OCI-LY3 (cell line): ENCODE data around the gene KHSRP.
A peak's percentile ranks its signal among the peaks of the same experiment; 100 is the strongest.

Experiments used
- H2AFZ ChIP-seq: fragments of 200-600, 300-600 bp; shearing (Covaris generic); 2 replicates; pipeline ENCODE4 v1.6.0; 2014; ENCODE audit warnings: antibody characterized with exemption, low read depth, low read length
- H3K27ac ChIP-seq: fragments of 200-600, 300-600 bp; sonication (generic); 2 replicates; pipeline ENCODE4 v1.5.1; 2014; ENCODE audit warnings: mild to moderate bottlenecking, low read length, moderate library complexity, mixed read lengths
- H3K27me3 ChIP-seq: fragments of 200-600, 300-600 bp; sonication (generic); 2 replicates; pipeline ENCODE4 v1.6.1; 2014; ENCODE audit warnings: low read depth, low read length, mixed read lengths
- H3K36me3 ChIP-seq: fragments of 200-600, 300-600 bp; sonication (generic); replicated peaks from 2 replicates; pipeline ENCODE3; 2014; ENCODE audit warnings: low read depth, low read length, mixed read lengths
- H3K4me1 ChIP-seq: fragments of 300-600, 200-600 bp; sonication (generic); 2 replicates; pipeline ENCODE4 v1.6.1; 2014; ENCODE audit warnings: low read length, mixed read lengths
- H3K4me2 ChIP-seq: fragments of 200-600, 300-600 bp; sonication (generic); 2 replicates; pipeline ENCODE4 v1.6.1; 2014; ENCODE audit warnings: low read length, mixed read lengths
- H3K4me3 ChIP-seq: fragments of 300-600, 200-600 bp; sonication (generic); 2 replicates; pipeline ENCODE4 v1.5.1; 2014; ENCODE audit warnings: antibody characterized with exemption, mild to moderate bottlenecking, low read length, moderate library complexity
- H3K79me2 ChIP-seq: fragments of 300-600, 200-600 bp; shearing (Covaris generic); 2 replicates; pipeline ENCODE4 v1.6.1; 2014; ENCODE audit warnings: mild to moderate bottlenecking, low read length, mixed read lengths
- H3K9ac ChIP-seq: fragments of 300-600, 200-600 bp; shearing (Covaris generic); 2 replicates; pipeline ENCODE4 v1.6.0; 2014; ENCODE audit warnings: mild to moderate bottlenecking, low read length, moderate library complexity
- H3K9me3 ChIP-seq: fragments of 200-600, 300-600 bp; shearing (Covaris generic); 2 replicates; pipeline ENCODE4 v1.6.1; 2014; ENCODE audit warnings: low read length, mixed read lengths; ENCODE audit not compliant: insufficient read depth
- H4K20me1 ChIP-seq: fragments of 200-600, 300-600 bp; sonication (generic); 2 replicates; pipeline ENCODE4 v1.6.1; 2016; ENCODE audit warnings: low read length, mixed read lengths; ENCODE audit not compliant: insufficient read depth
- CTCF ChIP-seq: fragments of 200-600, 300-600 bp; sonication (generic); IDR thresholded peaks from 2 replicates; pipeline ENCODE4 v1.5.1; 2014; ENCODE audit warnings: antibody characterized with exemption, low read length, low read depth
- EZH2phosphoT487 ChIP-seq: fragments of 200-600 bp; shearing (Covaris generic); IDR thresholded peaks from 2 replicates; pipeline ENCODE4 v1.6.1; 2018; ENCODE audit warnings: antibody characterized with exemption, mixed run types, low read depth

Gene KHSRP

GRCh38 chr19:6427131-6427530, 2.5 kb upstream of the KHSRP start:
- H3K4me1 ChIP-seq, result peaks cover 30% of the 10 kb centered on the region
- no peak overlapping the region for H3K9ac ChIP-seq
- H3K27me3 ChIP-seq, result no peaks in the 10 kb centered on the region
- H3K4me2 ChIP-seq, result no peak overlapping the region
- no peaks in the 10 kb centered on the region for H3K9me3 ChIP-seq
- H3K36me3 ChIP-seq, result peaks cover 18% of the 10 kb centered on the region
- H2AFZ ChIP-seq, result no peak overlapping the region
- H3K27ac ChIP-seq, result no peak overlapping the region
- H3K4me3 ChIP-seq, result no peak overlapping the region
- no peak for TF ChIP-seq EZH2phosphoT487
- no peak for TF ChIP-seq CTCF
- H4K20me1 ChIP-seq, result peaks cover 20% of the 10 kb centered on the region
- peaks cover 30% of the 10 kb centered on the region for H3K79me2 ChIP-seq

DNA sequence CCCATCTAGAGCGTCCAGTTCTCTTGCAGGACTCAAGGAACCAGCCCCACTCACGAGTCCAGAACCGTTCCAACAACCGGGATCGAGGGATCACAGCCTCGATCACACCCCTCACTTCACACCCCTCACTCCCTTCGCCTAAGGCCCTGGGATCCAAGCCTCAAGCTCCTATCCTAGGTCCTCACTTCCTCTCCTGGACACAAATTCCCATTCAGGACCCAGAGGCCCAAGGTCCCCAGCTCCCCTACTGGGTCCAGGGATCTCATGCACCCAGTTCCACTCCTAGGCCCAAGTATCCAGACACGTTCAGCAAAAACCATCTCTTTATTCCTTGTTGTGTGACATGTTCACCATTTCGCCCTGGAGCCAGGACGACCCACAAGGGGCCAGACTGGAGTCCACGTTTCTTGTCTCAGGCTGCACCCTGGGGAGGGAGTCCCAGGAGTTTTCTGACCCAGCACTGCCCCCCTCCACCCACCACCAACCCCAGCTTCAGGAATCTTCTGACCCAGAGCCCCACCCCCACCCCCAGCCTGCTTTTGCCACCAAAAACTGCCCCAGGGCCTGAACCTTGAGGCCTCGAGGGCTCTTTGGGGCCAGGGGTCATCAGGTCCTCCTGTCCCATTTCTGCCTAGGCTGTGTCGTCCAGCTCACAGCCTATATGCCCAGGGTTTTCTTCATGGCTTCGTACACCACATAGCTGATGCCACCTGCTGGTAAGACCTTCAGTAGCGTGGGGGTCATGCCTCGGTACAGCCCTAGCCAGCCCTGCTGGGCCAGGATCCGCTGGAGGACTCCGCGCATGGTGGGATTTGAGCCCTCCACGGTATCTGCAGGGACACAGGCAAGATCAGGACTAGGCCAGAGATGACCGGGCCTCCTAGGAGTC, 1.4 kb upstream of the KHSRP start:
- TF ChIP-seq CTCF (peak; percentile 45), EZH2phosphoT487 (no peak)
- Histone ChIP-seq H2AFZ (peak overlapping the region; percentile 67), H3K27me3 (no peaks in the 10 kb centered on the region), H3K4me1 (peaks cover 30% of the 10 kb centered on the region), H3K79me2 (peaks cover 41% of the 10 kb centered on the region), H3K4me3 (peak overlapping the region; percentile 70), H3K36me3 (peaks cover 29% of the 10 kb centered on the region), H3K27ac (peak overlapping the region; percentile 62), H4K20me1 (peaks cover 31% of the 10 kb centered on the region), H3K9ac (peak overlapping the region; percentile 56), H3K9me3 (no peaks in the 10 kb centered on the region), H3K4me2 (peak overlapping the region; percentile 86)

GRCh38 chr19:6424939-6425731, 524 bp upstream of the KHSRP start:
- Histone ChIP-seq H3K27me3 (no peaks in the 10 kb centered on the region), H3K27ac (peak overlapping the region; percentile 62), H3K4me2 (peak overlapping the region; percentile 86), H3K9me3 (no peaks in the 10 kb centered on the region), H3K79me2 (peaks cover 50% of the 10 kb centered on the region), H4K20me1 (peaks cover 40% of the 10 kb centered on the region), H3K4me3 (peak overlapping the region; percentile 70), H2AFZ (peak overlapping the region; percentile 67), H3K9ac (peak overlapping the region; percentile 56), H3K4me1 (peaks cover 30% of the 10 kb centered on the region), H3K36me3 (peaks cover 38% of the 10 kb centered on the region)
- TF ChIP-seq CTCF, result no peak
- TF ChIP-seq EZH2phosphoT487, result no peak
